ENCODE measurements around the gene NFIC.

- TF ChIP-seq CTCF (IDR thresholded peaks at IDR 0.05; ENCODE audit: low read length) = no peak
- TF ChIP-seq EZH2 (IDR thresholded peaks at IDR 0.05; ENCODE audit: borderline replicate concordance, low read length) = no peak
Measured at GRCh38 chr19:3361384-3362216, 4.8 kb upstream of the NFIC start.

All from OCI-LY1 (cell line).